CD4-positive, CD25-positive, alpha-beta regulatory T cell (primary cell): ENCODE measurements around the gene ELF4. TPM values are rescaled to one million over a fixed set of nuclear protein-coding genes. Genes with fewer than 3 reads are reported as not detected.

Source experiments
- ATAC-seq, 2 donors: fragments of 150-1000 bp; cut with Tn5 transposase; one replicate each; pipeline ENCODE4 v1.10.0; 2021; ENCODE audit warnings: low read depth in 2 of 2, moderate number of reproducible peaks in 2 of 2, moderate library complexity in 1 of 2
- DNase-seq, 3 donors: peaks; one replicate each; pipeline versions ENCODE4 v3.0.0 to v3.0.0-alpha.2; 2012 to 2022; ENCODE audit warnings: mixed read lengths in 1 of 3
- H3K27ac ChIP-seq: one replicate; pipeline ENCODE4 v1.7.0; 2013; ENCODE audit warnings: mild to moderate bottlenecking, low read length; ENCODE audit not compliant: insufficient read depth, poor library complexity, severe bottlenecking
- H3K27me3 ChIP-seq: one replicate; pipeline ENCODE4 v1.7.0; 2013; ENCODE audit warnings: low read length; ENCODE audit not compliant: control insufficient read depth, insufficient read depth
- H3K36me3 ChIP-seq: one replicate; pipeline ENCODE4 v1.7.0; 2013; ENCODE audit warnings: mild to moderate bottlenecking, low read length, moderate library complexity; ENCODE audit not compliant: control insufficient read depth, insufficient read depth
- H3K4me1 ChIP-seq: 2 replicates; pipeline ENCODE4 v1.7.0; 2013; ENCODE audit warnings: mild to moderate bottlenecking, low read length; ENCODE audit not compliant: insufficient read depth, control insufficient read depth, poor library complexity, severe bottlenecking
- H3K4me3 ChIP-seq: one replicate; pipeline ENCODE4 v1.7.0; 2013; ENCODE audit warnings: low read depth, mild to moderate bottlenecking, low read length, moderate library complexity
- H3K9me3 ChIP-seq, 2 experiments: 1 replicate in 1 of 2; 2 replicates in 1 of 2; pipeline ENCODE4 v1.7.0; 2013; ENCODE audit warnings: low read length in 2 of 2, mild to moderate bottlenecking in 1 of 2, moderate library complexity in 1 of 2; ENCODE audit not compliant: control insufficient read depth in 2 of 2
- H3K27ac Mint-ChIP-seq, 3 donors: one replicate each; pipeline ENCODE4 v1.8.0; 2020 to 2022; ENCODE audit warnings: mild to moderate bottlenecking in 3 of 3, mixed read lengths in 3 of 3, moderate library complexity in 2 of 3
- H3K27me3 Mint-ChIP-seq: one replicate; pipeline ENCODE4 v1.8.0; 2022; ENCODE audit warnings: mild to moderate bottlenecking, mixed read lengths
- H3K36me3 Mint-ChIP-seq: one replicate; pipeline ENCODE4 v1.8.0; 2020; ENCODE audit warnings: mixed read lengths
- H3K4me1 Mint-ChIP-seq, 4 donors: one replicate each; pipeline ENCODE4 v1.8.0; 2020 to 2022; ENCODE audit warnings: mixed read lengths in 4 of 4, mild to moderate bottlenecking in 1 of 4
- H3K4me3 Mint-ChIP-seq, 4 donors: one replicate each; pipeline ENCODE4 v1.8.0; 2020 to 2022; ENCODE audit warnings: mild to moderate bottlenecking in 4 of 4, mixed read lengths in 4 of 4, moderate library complexity in 3 of 4
- H3K9me3 Mint-ChIP-seq, 7 donors: one replicate each; pipeline ENCODE4 v1.8.0; 2020 to 2022; ENCODE audit warnings: mixed read lengths in 7 of 7, mild to moderate bottlenecking in 3 of 7, moderate library complexity in 2 of 7
- polyA plus RNA-seq, 4 donors: library from polyadenylated mRNA; unstranded; fragments of 300-500 nt; fragmentation: Illumina TruSeq; gene quantifications; one replicate each; pipeline ENCODE4 v1.2.3, GENCODE V29; 2021
- total RNA-seq: library from RNA; stranded (reverse); gene quantifications from one replicate; pipeline ENCODE4 v1.2.3, GENCODE V29; 2022

The ELF4 gene
- total and polyA plus RNA-seq, 5 donors from 2014 or later: 12.1 to 46.7 (median 15.0) TPM

GRCh38 chrX:130139474-130140201 is 29.3 kb upstream of the ELF4 start:
- H3K4me1 Mint-ChIP-seq: peaks cover 0 to 5% (median 0%) of the 10 kb centered on the region in 4 donors
- H3K36me3 Mint-ChIP-seq: peaks cover 14% of the 10 kb centered on the region
- no peak overlapping the region for H3K27ac Mint-ChIP-seq

GRCh38 chrX:130136961-130137360 is 26.7 kb upstream of the ELF4 start:
- peaks cover 0 to 2% (median 0%) of the 10 kb centered on the region in 7 donors for H3K9me3 Mint-ChIP-seq
- Histone ChIP-seq H3K4me1 (no peaks in the 10 kb centered on the region), H3K4me3 (no peak overlapping the region), H3K27ac (no peak overlapping the region), H3K36me3 (peaks cover 37% of the 10 kb centered on the region), H3K27me3 (no peaks in the 10 kb centered on the region), H3K9me3 (no peaks in the 10 kb centered on the region)
- DNase-seq (no peak), ATAC-seq (no peak)
- H3K27ac Mint-ChIP-seq: peak overlapping the region in 1 of 3 donors; percentile 74
- H3K4me1 Mint-ChIP-seq: peaks cover 0 to 2% (median 0%) of the 10 kb centered on the region in 4 donors
- H3K4me3 Mint-ChIP-seq: no peak overlapping the region
- peaks cover 12% of the 10 kb centered on the region for H3K36me3 Mint-ChIP-seq
- no peaks in the 10 kb centered on the region for H3K27me3 Mint-ChIP-seq

More at GRCh38 chrX:130139474-130140201, 29.3 kb upstream of the ELF4 start:
- Histone ChIP-seq H3K27me3 (no peaks in the 10 kb centered on the region), H3K36me3 (peaks cover 45% of the 10 kb centered on the region), H3K4me1 (no peaks in the 10 kb centered on the region), H3K27ac (no peak overlapping the region), H3K4me3 (no peak overlapping the region), H3K9me3 (no peaks in the 10 kb centered on the region)
- DNase-seq: no peak
- Mint-ChIP-seq H3K27me3 (no peaks in the 10 kb centered on the region), H3K9me3 (peaks cover 0 to 2% (median 0%) of the 10 kb centered on the region in 7 donors), H3K4me3 (no peak overlapping the region)
- no peak for ATAC-seq

- Mint-ChIP-seq H3K27ac (no peak overlapping the region), H3K4me3 (no peak overlapping the region)
- peaks cover 36% of the 10 kb centered on the region for H3K36me3 ChIP-seq
Measured at GRCh38 chrX:130136496-130136895, 26.2 kb upstream of the ELF4 start.

GRCh38 chrX:130130990-130131389 is 20.7 kb upstream of the ELF4 start:
- no peaks in the 10 kb centered on the region for H3K27me3 ChIP-seq
- H3K36me3 Mint-ChIP-seq: peaks cover 20% of the 10 kb centered on the region
- no peak overlapping the region for H3K27ac Mint-ChIP-seq
- H3K9me3 ChIP-seq: no peaks in the 10 kb centered on the region
- H3K27ac ChIP-seq: no peak overlapping the region
- DNase-seq: no peak
- ATAC-seq: no peak
- H3K4me3 Mint-ChIP-seq: no peak overlapping the region
- no peaks in the 10 kb centered on the region for H3K4me1 ChIP-seq
- no peaks in the 10 kb centered on the region for H3K27me3 Mint-ChIP-seq
- H3K36me3 ChIP-seq: peaks cover 33% of the 10 kb centered on the region
- no peak overlapping the region for H3K4me3 ChIP-seq
- peaks cover 0 to 2% (median 0%) of the 10 kb centered on the region in 7 donors for H3K9me3 Mint-ChIP-seq
- peaks cover 0 to 1% (median 0%) of the 10 kb centered on the region in 4 donors for H3K4me1 Mint-ChIP-seq

More at GRCh38 chrX:130136496-130136895, 26.2 kb upstream of the ELF4 start:
- Histone ChIP-seq H3K27me3 (no peaks in the 10 kb centered on the region), H3K4me3 (no peak overlapping the region), H3K4me1 (no peaks in the 10 kb centered on the region), H3K27ac (no peak overlapping the region), H3K9me3 (no peaks in the 10 kb centered on the region)
- H3K27me3 Mint-ChIP-seq: no peaks in the 10 kb centered on the region
- ATAC-seq (no peak), DNase-seq (no peak)
- H3K36me3 Mint-ChIP-seq: peaks cover 12% of the 10 kb centered on the region
- peaks cover 0 to 2% (median 0%) of the 10 kb centered on the region in 7 donors for H3K9me3 Mint-ChIP-seq
- H3K4me1 Mint-ChIP-seq: peaks cover 0 to 2% (median 0%) of the 10 kb centered on the region in 4 donors

GRCh38 chrX:130125091-130125874 is 15.0 kb upstream of the ELF4 start:
- no peaks in the 10 kb centered on the region for H3K27me3 Mint-ChIP-seq
- Histone ChIP-seq H3K27ac (no peak overlapping the region), H3K9me3 (no peaks in the 10 kb centered on the region), H3K27me3 (no peaks in the 10 kb centered on the region), H3K4me3 (no peak overlapping the region), H3K4me1 (peaks cover 5% of the 10 kb centered on the region), H3K36me3 (peaks cover 11% of the 10 kb centered on the region)
- H3K27ac Mint-ChIP-seq: no peak overlapping the region
- no peaks in the 10 kb centered on the region for H3K9me3 Mint-ChIP-seq
- no peak overlapping the region for H3K4me3 Mint-ChIP-seq
- H3K36me3 Mint-ChIP-seq: peaks cover 13% of the 10 kb centered on the region
- peaks cover 0 to 3% (median under 1%) of the 10 kb centered on the region in 4 donors for H3K4me1 Mint-ChIP-seq
- no peak for ATAC-seq
- no peak for DNase-seq

GRCh38 chrX:130124577-130124976 is 14.3 kb upstream of the ELF4 start:
- Histone ChIP-seq H3K36me3 (peaks cover 7% of the 10 kb centered on the region), H3K4me3 (no peak overlapping the region), H3K27ac (no peak overlapping the region), H3K9me3 (no peaks in the 10 kb centered on the region), H3K27me3 (no peaks in the 10 kb centered on the region), H3K4me1 (peaks cover 5% of the 10 kb centered on the region)
- ATAC-seq: no peak
- Mint-ChIP-seq H3K4me1 (peaks cover 0 to 8% (median under 1%) of the 10 kb centered on the region in 4 donors), H3K27me3 (no peaks in the 10 kb centered on the region), H3K27ac (no peak overlapping the region), H3K36me3 (peaks cover 13% of the 10 kb centered on the region), H3K9me3 (no peaks in the 10 kb centered on the region), H3K4me3 (no peak overlapping the region)
- no peak for DNase-seq

GRCh38 chrX:130121505-130121800 is 11.2 kb upstream of the ELF4 start:
- DNase-seq: no peak
- no peaks in the 10 kb centered on the region for H3K36me3 ChIP-seq
- Mint-ChIP-seq H3K36me3 (no peaks in the 10 kb centered on the region), H3K4me3 (peak overlapping the region; percentile 35 to 83 (median 78)), H3K9me3 (no peaks in the 10 kb centered on the region), H3K27ac (no peak overlapping the region), H3K4me1 (peaks cover 0 to 19% (median 0%) of the 10 kb centered on the region in 4 donors), H3K27me3 (no peaks in the 10 kb centered on the region)
- no peaks in the 10 kb centered on the region for H3K27me3 ChIP-seq
- H3K4me1 ChIP-seq: peaks cover 5% of the 10 kb centered on the region
- no peaks in the 10 kb centered on the region for H3K9me3 ChIP-seq
- ATAC-seq: no peak
- no peak overlapping the region for H3K4me3 ChIP-seq
- no peak overlapping the region for H3K27ac ChIP-seq
